K562 (cell line): Measurements from ENCODE around the gene ARIH1. TPM values are rescaled to one million over a fixed set of nuclear protein-coding genes. Genes with fewer than 3 reads are reported as not detected.

Source experiments
- ARID2 ChIP-seq: fragments of 450-650 bp; IDR thresholded peaks from 2 replicates; pipeline ENCODE4 v1.6.1; 2017; ENCODE audit warnings: antibody characterized with exemption, mild to moderate bottlenecking
- ATF4 ChIP-seq: fragments of 450-650 bp; formaldehyde crosslinking; IDR thresholded peaks from 2 replicates; pipeline ENCODE4 v1.4.0; 2022; ENCODE audit warnings: mild to moderate bottlenecking, moderate library complexity
- BRCA1 ChIP-seq, 2 experiments: fragments of 450-650 bp in 1 of 2; sonication (generic) in 1 of 2; formaldehyde crosslinking in 1 of 2; IDR thresholded peaks; 2 replicates each; pipeline versions ENCODE4 v1.5.0 to v1.6.1; 2017 to 2020; ENCODE audit warnings: mild to moderate bottlenecking in 1 of 2, missing genetic modification reagents in 1 of 2
- CLOCK ChIP-seq: fragments of 250-450 bp; sonication (Bioruptor Pico); IDR thresholded peaks from 2 replicates; pipeline ENCODE4 v1.4.0; 2020; ENCODE audit warnings: mild to moderate bottlenecking, moderate library complexity, borderline replicate concordance
- DMBX1 ChIP-seq: fragments of 250-450 bp; sonication (Bioruptor Pico); IDR thresholded peaks from 2 replicates; pipeline ENCODE4 v1.8.0; 2022; ENCODE audit warnings: inconsistent platforms, mild to moderate bottlenecking, moderate library complexity, borderline replicate concordance
- ELF1 ChIP-seq: fragments of 200-800 bp; sonication (Bioruptor generic); IDR thresholded peaks from 2 replicates; pipeline ENCODE4 v1.6.1; 2016; ENCODE audit warnings: missing genetic modification characterization, missing compliant biosample characterization
- EP400 ChIP-seq: fragments of 450-650 bp; IDR thresholded peaks from 2 replicates; pipeline ENCODE4 v1.6.1; 2017; ENCODE audit warnings: antibody characterized with exemption, mild to moderate bottlenecking, moderate library complexity
- FOXO4 ChIP-seq: fragments of 450-650 bp; formaldehyde crosslinking; IDR thresholded peaks from 2 replicates; pipeline ENCODE4 v1.4.0; 2020; ENCODE audit warnings: mild to moderate bottlenecking, moderate library complexity
- MNT ChIP-seq, 2 experiments: fragments of 450-650 bp; conservative IDR thresholded peaks; 2 replicates each; pipeline ENCODE4 v1.6.1; 2017; ENCODE audit warnings: mild to moderate bottlenecking in 2 of 2, moderate library complexity in 2 of 2
- NELFE ChIP-seq: IDR thresholded peaks from 2 replicates; pipeline ENCODE4 v1.6.1; 2011; ENCODE audit warnings: mild to moderate bottlenecking; ENCODE audit not compliant: insufficient read depth, insufficient read length
- NR2F6 ChIP-seq: fragments of 450-650 bp; formaldehyde crosslinking; IDR thresholded peaks from 2 replicates; pipeline ENCODE4 v1.4.0; 2020; ENCODE audit warnings: mild to moderate bottlenecking
- RBM15 ChIP-seq: fragments of 200-400 bp; formaldehyde crosslinking; IDR thresholded peaks from 2 replicates; pipeline ENCODE4 v1.6.1; 2018; ENCODE audit warnings: mild to moderate bottlenecking, low read length, moderate library complexity; ENCODE audit not compliant: insufficient read depth
- RNF2 ChIP-seq: sonication (generic); IDR thresholded peaks from 2 replicates; pipeline ENCODE4 v1.6.1; 2016
- SAFB ChIP-seq: fragments of 200-400 bp; formaldehyde crosslinking; IDR thresholded peaks from 2 replicates; pipeline ENCODE4 v1.6.1; 2017; ENCODE audit warnings: low read depth, low read length, borderline replicate concordance
- SMAD2 ChIP-seq: fragments of 150-350 bp; IDR thresholded peaks from 2 replicates; pipeline ENCODE4 v1.6.1; 2014; ENCODE audit warnings: low read depth, mild to moderate bottlenecking, low read length
- XRCC3 ChIP-seq: fragments of 450-650 bp; IDR thresholded peaks from 2 replicates; pipeline ENCODE4 v1.6.1; 2017; ENCODE audit warnings: mild to moderate bottlenecking, moderate library complexity
- ZNF197 ChIP-seq: fragments of 200-800 bp; sonication (Bioruptor generic); IDR thresholded peaks from 2 replicates; pipeline ENCODE4 v1.6.1; 2016; ENCODE audit warnings: low read depth, missing genetic modification characterization, missing compliant biosample characterization
- ZNF696 ChIP-seq: fragments of 250-450 bp; sonication (Bioruptor Pico); conservative IDR thresholded peaks from 2 replicates; pipeline ENCODE4 v1.4.0; 2020; ENCODE audit warnings: mild to moderate bottlenecking, moderate library complexity
- ZNF75A ChIP-seq: fragments of 450-650 bp; formaldehyde crosslinking; IDR thresholded peaks from 2 replicates; pipeline ENCODE4 v1.4.0; 2020; ENCODE audit warnings: mild to moderate bottlenecking
- polyA plus RNA-seq, 8 experiments: library from polyadenylated mRNA; depleted of rRNA in 4 of 8; stranded (reverse) in 5 of 8; unstranded in 3 of 8; fragments of >200 nt; fragmentation: Nextera tagmentation in 2 of 8; fragmentation: Illumina TruSeq in 1 of 8; extraction: Ambion mirVana in 2 of 8; extraction: Trizol in 1 of 8; gene quantifications; 2 replicates each; pipeline versions ENCODE4 v1.2.1 to v1.2.3, GENCODE V29; 2011 to 2014; ENCODE audit warnings: inconsistent platforms in 1 of 8, missing spikeins in 1 of 8
- total RNA-seq, 7 experiments: library from RNA; depleted of rRNA in 6 of 7; stranded (reverse); fragments of >200 nt in 6 of 7; fragmentation: Illumina TruSeq in 2 of 7; extraction: Trizol in 2 of 7; gene quantifications; 2 replicates each; pipeline versions ENCODE4 v1.2.1 to v1.2.3, GENCODE V29; 2011 to 2021; ENCODE audit warnings: low replicate concordance in 1 of 7

Gene ARIH1
- total and polyA plus RNA-seq, 9 of the 15 experiments (the other 6 are each of a cell fraction or from before 2014, with no cell fraction given), result 17.7 to 125 (median 31.4) TPM

- TF ChIP-seq ZNF696 (CRISPR knock-in tag) (no peak), RNF2 (no peak), NR2F6 (peak; percentile 9; the same call in 1 of the 2 replicates), ZNF197 (CRISPR knock-in tag) (no peak), RBM15 (no peak), MNT (conservative IDR thresholded peaks at IDR 0.05) (peak; percentile 16 to 29; a peak in 1 of 4 replicates), SAFB (no peak), SMAD2 (no peak), DMBX1 (no peak), BRCA1 (IDR thresholded peaks at IDR 0.05) (no peak), BRCA1 (CRISPR knock-in tag; IDR thresholded peaks at IDR 0.05) (no peak), ARID2 (no peak), CLOCK (no peak), ATF4 (CRISPR knock-in tag) (no peak), FOXO4 (CRISPR knock-in tag) (no peak), ELF1 (tag) (no peak), EP400 (peak; percentile 60; the same call in 1 of the 2 replicates), XRCC3 (no peak), ZNF75A (no peak), NELFE (no peak)
Observed at GRCh38 chr15:72474912-72475628, 940 bp downstream of the ARIH1 start (continued).
